ENCODE measurements around the gene KRTAP1-5. TPM values are rescaled to one million over a fixed set of nuclear protein-coding genes. Genes with fewer than 3 reads are reported as not detected.

KRTAP1-5 gene
- total and polyA plus RNA-seq, 10 of the 15 experiments (the other 5 are each of a cell fraction or from before 2014, with no cell fraction given): not detected

DNA sequence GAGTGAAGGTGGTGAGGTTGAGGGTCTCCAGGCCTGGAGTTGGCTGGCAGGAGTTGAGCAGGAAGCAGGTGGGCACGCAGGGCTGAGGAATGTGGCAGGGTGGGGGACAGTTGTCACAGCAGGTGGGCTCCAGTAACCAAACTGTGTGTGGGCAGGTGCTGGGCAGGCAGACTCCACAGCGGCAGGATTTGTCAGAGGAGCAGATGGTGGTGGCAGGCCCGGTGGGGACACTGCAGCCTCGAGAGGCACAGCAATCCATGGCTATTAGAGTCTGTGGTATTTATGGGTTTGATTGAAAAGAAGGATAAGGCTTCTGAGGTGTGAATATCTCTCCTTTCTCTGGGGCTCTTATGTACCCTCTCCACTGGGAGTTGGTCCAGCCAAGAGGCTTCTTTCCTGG is 33.2 kb downstream of the KRTAP1-5 start, which contains the start of gene KRTAP3-3:
TSS of gene KRTAP3-3 (minus strand) at position 326 of the 400 bp plus-strand sequence. CDS start at position 259, 67 bp downstream.
- Histone ChIP-seq H3K9me3 (replicated peaks; ENCODE audit: control insufficient read depth, insufficient read depth, low read length) (no peaks in the 10 kb centered on the region), H3K79me2 (ENCODE audit: control insufficient read depth, insufficient read depth, low read length) (no peaks in the 10 kb centered on the region), H3K4me2 (ENCODE audit: control insufficient read depth, insufficient read depth) (no peak within 1 kb of the TSS), H3K27me3 (replicated peaks in 1 of 2; ENCODE audit: control insufficient read depth in 2 of 2, insufficient read depth in 2 of 2, low read length in 1 of 2) (peaks cover 0 to 8% of the 10 kb centered on the region in 2 experiments; a peak in 1 of 4 replicates), H3K9ac (ENCODE audit: control insufficient read depth, insufficient read depth, low read length) (no peak within 1 kb of the TSS), H3K4me3 (no peak within 1 kb of the TSS), H3K36me3 (ENCODE audit: control insufficient read depth in 2 of 2, insufficient read depth in 2 of 2, low read length in 1 of 2) (no peaks in the 10 kb centered on the region), H3K4me1 (ENCODE audit: control insufficient read depth, insufficient read depth, low read length) (no peaks in the 10 kb centered on the region), H2AFZ (ENCODE audit: control insufficient read depth, low read depth, low read length) (no peak within 1 kb of the TSS), H3K27ac (ENCODE audit: control insufficient read depth, insufficient read depth) (no peak within 1 kb of the TSS), H4K20me1 (ENCODE audit: control insufficient read depth, insufficient read depth) (no peaks in the 10 kb centered on the region)
- FAIRE-seq (no peak), ATAC-seq (no peak), DNase-seq (ENCODE audit: low read depth, low spot score) (no peak)
- in situ Hi-C loops (cut with MboI) (no loop called here), intact Hi-C loops (cut with micrococcal nuclease; ENCODE audit: unreplicated experiment) (no loop called here)
- BruUV-seq (replicated peaks): no TSS peak
- SMC1A ChIA-PET (ENCODE audit: uncharacterized antibody, unreplicated experiment): no interaction called here
- RAD21 ChIA-PET (ENCODE audit: unreplicated experiment): no interaction called here
- POLR2A ChIA-PET: no interaction called here
- WGBS (ENCODE audit: insufficient coverage, insufficient replicate concordance, low lambda C conversion rate, missing lambda C conversion rate): 37% methylated on average over 3 of the region's 4 CpGs
- TF ChIP-seq E4F1 (IDR thresholded peaks at IDR 0.05; ENCODE audit: borderline replicate concordance, partially characterized antibody): no peak
- no peak for TF ChIP-seq CBX3 (IDR thresholded peaks at IDR 0.05; ENCODE audit: borderline replicate concordance, low read depth)
- no peak for TF ChIP-seq YBX1 (IDR thresholded peaks at IDR 0.05)
- CTCF ChIA-PET: no interaction called here

GRCh38 chr17:40993084-40993483 is 33.9 kb downstream of the KRTAP1-5 start:
- intact Hi-C loops (cut with micrococcal nuclease; ENCODE audit: unreplicated experiment): no loop called here
- ChIA-PET POLR2A (no interaction called here), RAD21 (ENCODE audit: unreplicated experiment) (no interaction called here), SMC1A (ENCODE audit: uncharacterized antibody, unreplicated experiment) (no interaction called here), CTCF (no interaction called here)
- peaks cover 0 to 8% of the 10 kb centered on the region in 2 experiments; a peak in 1 of 4 replicates for H3K27me3 ChIP-seq (replicated peaks in 1 of 2; ENCODE audit: control insufficient read depth in 2 of 2, insufficient read depth in 2 of 2, low read length in 1 of 2)
- no peaks in the 10 kb centered on the region for H3K4me1 ChIP-seq (ENCODE audit: control insufficient read depth, insufficient read depth, low read length)
- no peak overlapping the region for H2AFZ ChIP-seq (ENCODE audit: control insufficient read depth, low read depth, low read length)
- in situ Hi-C loops (cut with MboI): no loop called here
- H3K9ac ChIP-seq (ENCODE audit: control insufficient read depth, insufficient read depth, low read length): no peak overlapping the region
- H3K9me3 ChIP-seq (replicated peaks; ENCODE audit: control insufficient read depth, insufficient read depth, low read length): no peaks in the 10 kb centered on the region
- DNase-seq (ENCODE audit: low read depth, low spot score) (no peak), FAIRE-seq (no peak), ATAC-seq (no peak)
- H3K79me2 ChIP-seq (ENCODE audit: control insufficient read depth, insufficient read depth, low read length): no peaks in the 10 kb centered on the region
- no peak overlapping the region for H3K4me2 ChIP-seq (ENCODE audit: control insufficient read depth, insufficient read depth)
- 84% methylated on average over 2 of the region's 2 CpGs for WGBS (ENCODE audit: insufficient coverage, insufficient replicate concordance, low lambda C conversion rate, missing lambda C conversion rate)
- H4K20me1 ChIP-seq (ENCODE audit: control insufficient read depth, insufficient read depth): no peaks in the 10 kb centered on the region
- H3K4me3 ChIP-seq: no peak overlapping the region
- no TSS peak for BruUV-seq (replicated peaks)
- no peak overlapping the region for H3K27ac ChIP-seq (ENCODE audit: control insufficient read depth, insufficient read depth)
- H3K36me3 ChIP-seq (ENCODE audit: control insufficient read depth in 2 of 2, insufficient read depth in 2 of 2, low read length in 1 of 2): no peaks in the 10 kb centered on the region
- TF ChIP-seq IKZF1 (conservative IDR thresholded peaks at IDR 0.05) (no peak), BACH1 (IDR thresholded peaks at IDR 0.05; ENCODE audit: borderline replicate concordance) (no peak), ZNF687 (IDR thresholded peaks at IDR 0.05) (no peak)
- TF ChIP-seq, protein P1, sequence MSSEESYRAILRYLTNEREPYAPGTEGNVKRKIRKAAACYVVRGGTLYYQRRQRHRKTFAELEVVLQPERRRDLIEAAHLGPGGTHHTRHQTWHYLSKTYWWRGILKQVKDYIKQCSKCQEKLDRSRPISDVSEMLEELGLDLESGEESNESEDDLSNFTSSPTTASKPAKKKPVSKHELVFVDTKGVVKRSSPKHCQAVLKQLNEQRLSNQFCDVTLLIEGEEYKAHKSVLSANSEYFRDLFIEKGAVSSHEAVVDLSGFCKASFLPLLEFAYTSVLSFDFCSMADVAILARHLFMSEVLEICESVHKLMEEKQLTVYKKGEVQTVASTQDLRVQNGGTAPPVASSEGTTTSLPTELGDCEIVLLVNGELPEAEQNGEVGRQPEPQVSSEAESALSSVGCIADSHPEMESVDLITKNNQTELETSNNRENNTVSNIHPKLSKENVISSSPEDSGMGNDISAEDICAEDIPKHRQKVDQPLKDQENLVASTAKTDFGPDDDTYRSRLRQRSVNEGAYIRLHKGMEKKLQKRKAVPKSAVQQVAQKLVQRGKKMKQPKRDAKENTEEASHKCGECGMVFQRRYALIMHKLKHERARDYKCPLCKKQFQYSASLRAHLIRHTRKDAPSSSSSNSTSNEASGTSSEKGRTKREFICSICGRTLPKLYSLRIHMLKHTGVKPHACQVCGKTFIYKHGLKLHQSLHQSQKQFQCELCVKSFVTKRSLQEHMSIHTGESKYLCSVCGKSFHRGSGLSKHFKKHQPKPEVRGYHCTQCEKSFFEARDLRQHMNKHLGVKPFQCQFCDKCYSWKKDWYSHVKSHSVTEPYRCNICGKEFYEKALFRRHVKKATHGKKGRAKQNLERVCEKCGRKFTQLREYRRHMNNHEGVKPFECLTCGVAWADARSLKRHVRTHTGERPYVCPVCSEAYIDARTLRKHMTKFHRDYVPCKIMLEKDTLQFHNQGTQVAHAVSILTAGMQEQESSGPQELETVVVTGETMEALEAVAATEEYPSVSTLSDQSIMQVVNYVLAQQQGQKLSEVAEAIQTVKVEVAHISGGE (CRISPR knock-in tag; IDR thresholded peaks at IDR 0.05): no peak

Measured in GM12878 (cell line).